HG03159 (cell line): ENCODE measurements around the gene HOXC10.

ENCODE experiments used
- ATAC-seq: cut with Tn5 transposase; IDR thresholded peaks from one replicate; pipeline ENCODE4 v1.9.1; 2021; ENCODE audit warnings: mild to moderate bottlenecking, moderate library complexity; ENCODE audit not compliant: unreplicated experiment

Gene HOXC10

GRCh38 chr12:53976823-53977595 is 7.9 kb upstream of the HOXC10 start:
- ATAC-seq: no peak

GRCh38 chr12:53977596-53978445 is 7.1 kb upstream of the HOXC10 start:
- ATAC-seq: no peak

- no peak for ATAC-seq
Measured at GRCh38 chr12:53978477-53979356, 6.2 kb upstream of the HOXC10 start.

DNA sequence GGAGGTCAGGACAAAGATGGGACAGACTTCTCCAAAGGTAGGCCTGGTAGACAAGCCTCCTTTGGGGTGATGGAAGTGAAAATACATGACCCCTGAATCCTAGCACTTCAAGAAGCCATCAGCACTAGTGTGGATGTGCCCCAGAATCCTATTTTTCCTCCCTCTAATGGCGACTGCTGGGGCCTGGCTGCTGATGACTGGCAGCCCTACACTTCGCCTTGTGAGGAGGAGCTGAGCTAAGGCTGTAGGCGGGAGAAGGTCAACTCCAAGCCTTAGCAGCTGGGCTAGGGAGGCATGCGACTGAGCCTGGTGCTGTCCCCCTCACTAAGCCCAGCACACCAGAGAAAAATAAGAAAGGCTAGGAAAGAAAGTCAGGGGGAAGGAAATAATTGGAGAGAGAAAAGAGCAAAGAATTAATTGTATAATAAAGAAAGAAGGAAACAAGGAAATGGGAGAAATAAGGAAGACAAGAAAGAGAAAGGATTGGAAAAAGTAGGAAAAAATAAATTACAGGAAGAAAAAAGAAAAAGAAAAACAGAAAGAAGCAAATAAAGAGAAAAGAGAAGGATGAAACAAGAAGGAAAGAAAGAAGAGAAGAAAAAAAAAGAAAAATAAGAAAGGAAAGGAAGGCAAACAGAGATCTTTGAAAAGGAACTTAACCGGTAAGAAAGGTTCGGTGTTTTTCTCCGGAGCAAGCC is 4.7 kb upstream of the HOXC10 start:
- no peak for ATAC-seq

DNA sequence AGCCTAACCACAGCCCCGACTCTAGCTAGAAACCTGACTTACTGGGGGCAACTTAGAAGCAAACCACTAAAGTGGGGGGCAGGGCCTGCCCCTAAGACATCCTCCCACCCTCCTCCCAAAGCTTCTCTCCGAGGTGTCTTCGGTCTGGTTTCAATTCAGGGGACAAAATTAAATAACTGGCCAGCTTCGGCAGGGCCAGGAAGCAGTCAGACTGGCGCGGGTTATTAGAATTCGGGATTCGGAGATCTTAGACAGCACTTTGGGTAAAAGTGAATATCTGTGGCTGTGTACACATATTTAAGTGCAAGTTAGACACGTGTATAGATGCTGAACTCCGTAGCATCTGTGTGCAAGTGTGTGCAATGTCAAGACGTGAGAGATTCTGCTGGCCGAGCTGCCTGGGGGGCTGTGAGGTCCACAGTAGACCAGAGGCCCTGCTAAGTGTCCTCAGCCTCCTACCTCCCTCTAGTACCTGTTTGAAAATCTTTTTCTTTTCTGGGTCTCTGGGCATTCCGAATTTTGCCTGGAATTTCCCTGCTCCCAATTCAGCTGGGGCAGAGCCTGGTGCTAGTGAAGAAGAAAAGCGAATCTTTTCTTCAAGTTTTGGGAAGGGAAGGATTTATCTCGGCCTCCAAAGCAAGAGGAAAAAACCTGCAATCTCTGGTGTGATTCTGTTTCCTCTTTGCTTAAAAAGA is 4.0 kb upstream of the HOXC10 start:
- ATAC-seq: no peak

DNA sequence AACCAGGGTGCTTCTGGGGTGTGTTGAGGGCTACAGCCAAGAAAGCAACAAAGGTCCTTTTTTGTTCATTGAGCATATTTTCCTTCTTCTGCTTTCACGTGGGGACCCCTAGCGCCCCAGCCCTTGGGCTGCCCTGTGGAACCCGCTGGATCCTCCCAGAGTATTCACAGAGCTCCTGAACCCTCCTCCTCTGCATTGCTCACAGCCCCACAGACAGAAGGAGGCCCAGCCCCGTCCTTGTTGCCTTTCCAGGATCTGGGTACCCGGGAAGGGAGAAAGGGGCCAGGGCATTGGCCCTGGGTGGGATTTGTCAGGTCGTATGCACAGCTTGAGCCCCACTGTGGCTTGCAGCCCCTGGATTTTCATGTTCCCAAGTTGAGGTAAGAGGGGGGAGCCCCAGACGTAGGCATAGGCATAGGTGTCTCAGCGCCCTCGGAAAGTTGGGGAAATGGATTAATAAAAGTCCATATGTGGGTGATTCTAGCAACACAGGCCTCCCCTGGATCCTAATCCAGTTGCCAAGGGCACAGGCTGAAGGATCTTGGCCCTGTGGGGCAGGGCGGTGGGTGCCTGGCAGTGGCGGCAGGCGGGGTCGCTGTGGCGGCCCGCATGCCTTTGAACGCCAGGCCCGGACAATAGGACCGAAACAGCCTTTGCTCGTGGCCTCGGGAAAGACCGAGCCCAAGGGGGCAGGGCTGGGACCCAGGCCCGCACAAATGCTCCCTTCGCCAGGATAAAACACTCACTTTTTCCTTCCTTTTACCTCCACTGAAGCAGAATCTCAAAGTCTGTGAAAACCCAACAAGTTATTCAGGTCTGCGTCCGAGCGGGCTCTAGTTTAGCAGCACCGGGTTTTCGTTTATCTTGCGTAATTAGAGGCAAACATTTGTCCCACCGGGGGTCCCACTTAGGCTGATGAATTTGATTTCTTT is 3.0 kb upstream of the HOXC10 start:
- no peak for ATAC-seq

GRCh38 chr12:53982648-53983567 is 2.0 kb upstream of the HOXC10 start:
- ATAC-seq: no peak

- no peak for ATAC-seq
Measured at GRCh38 chr12:53983568-53983949, 1.4 kb upstream of the HOXC10 start.

DNA sequence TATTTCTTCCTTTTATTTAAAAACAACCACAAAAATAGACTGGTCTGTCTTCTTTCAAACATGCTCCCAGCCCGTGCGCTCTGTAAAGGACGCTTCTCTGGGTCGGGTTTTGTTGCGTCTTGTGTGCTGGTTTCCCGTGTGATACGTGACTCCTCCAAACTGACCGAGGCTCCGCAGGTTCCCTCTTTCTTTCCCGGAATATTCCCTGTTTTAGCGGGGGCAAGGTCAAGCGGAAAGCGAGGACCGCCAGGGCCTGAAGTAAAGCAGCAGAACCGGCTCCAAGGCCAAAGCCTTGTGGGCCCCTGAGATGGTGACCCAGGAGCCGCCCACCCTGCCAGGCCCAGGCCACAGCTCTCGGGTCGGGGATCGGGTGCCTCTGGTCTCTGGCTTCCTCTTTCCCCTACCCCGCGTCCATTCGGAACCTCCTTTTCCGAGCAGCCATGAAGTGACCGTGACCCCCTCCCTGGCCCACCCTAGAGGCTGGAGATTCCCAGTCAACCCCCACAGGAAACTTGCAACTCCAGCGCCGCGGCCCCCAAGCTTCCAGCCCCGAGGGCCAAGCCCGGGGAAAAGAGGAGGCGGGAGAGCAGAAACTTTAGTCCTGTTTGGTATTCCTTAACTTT is 885 bp upstream of the HOXC10 start:
- no peak for ATAC-seq

GRCh38 chr12:53985692-53985993 is 697 bp downstream of the HOXC10 start:
- no peak for ATAC-seq

DNA sequence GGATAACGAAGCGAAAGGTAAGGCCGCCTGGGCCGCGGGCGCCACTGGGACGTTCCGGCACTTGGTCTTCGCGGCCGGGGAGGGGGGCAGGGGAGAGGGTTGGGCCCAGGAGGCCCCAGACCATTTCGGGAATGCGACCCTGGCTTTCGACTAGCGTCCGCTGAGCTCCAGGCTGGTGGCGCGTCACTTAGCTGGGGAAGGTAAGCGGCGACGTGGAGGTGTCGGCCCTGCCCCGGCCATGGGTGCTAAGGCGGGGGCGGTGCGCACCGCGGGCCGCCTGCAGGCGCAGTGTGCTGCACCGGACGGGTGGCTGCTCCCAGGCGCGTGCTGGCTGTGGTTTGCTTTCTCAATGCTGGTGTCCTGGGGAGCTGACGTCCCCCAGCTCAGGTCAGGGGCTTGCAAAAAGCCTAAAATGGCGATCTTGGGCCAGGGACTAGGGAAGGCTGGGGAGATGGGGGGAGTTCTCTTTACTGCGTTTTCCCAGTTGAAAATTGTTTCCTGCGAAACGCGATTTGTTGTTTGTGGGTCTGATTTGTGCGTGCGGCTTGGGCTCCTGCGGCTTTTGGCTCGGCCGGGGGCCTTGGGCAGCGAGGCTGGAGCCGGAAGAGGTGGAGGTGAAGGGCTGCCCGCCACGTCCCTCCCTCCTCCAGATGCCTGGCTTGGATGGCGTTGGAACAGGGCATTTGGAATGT is 1.2 kb downstream of the HOXC10 start:
- ATAC-seq: no peak

GRCh38 chr12:53986686-53987483 is 1.9 kb downstream of the HOXC10 start:
- ATAC-seq: no peak

GRCh38 chr12:53987787-53988230 is 2.9 kb downstream of the HOXC10 start:
- ATAC-seq: no peak

- no peak for ATAC-seq
Measured at GRCh38 chr12:53988541-53989226, 3.7 kb downstream of the HOXC10 start.

- no peak for ATAC-seq
Measured at GRCh38 chr12:53989227-53990113, 4.5 kb downstream of the HOXC10 start.
